ENCODE data around the gene HOXB7.

HOXB7 gene

DNA sequence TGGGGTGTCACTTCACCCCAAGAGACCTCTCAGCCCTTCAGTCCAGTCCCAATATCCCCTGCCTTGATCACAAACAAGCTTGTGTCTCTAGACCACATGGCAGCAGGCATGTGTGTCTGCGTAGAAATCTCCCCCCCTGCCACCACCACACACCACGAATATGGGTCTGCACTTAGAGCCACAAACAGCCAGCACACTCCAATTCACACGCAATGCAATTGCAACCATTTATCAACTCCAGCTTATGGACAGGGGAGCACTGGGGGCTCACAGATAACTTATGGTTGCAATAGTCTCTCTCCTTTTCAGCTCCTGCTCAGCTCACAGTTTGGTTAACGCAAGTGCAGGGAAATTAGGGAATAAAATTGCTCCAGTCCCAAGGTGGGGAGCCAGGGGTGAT, 12.8 kb upstream of the HOXB7 start:
- DNase-seq (ENCODE audit: low read depth), result no peak

DNA sequence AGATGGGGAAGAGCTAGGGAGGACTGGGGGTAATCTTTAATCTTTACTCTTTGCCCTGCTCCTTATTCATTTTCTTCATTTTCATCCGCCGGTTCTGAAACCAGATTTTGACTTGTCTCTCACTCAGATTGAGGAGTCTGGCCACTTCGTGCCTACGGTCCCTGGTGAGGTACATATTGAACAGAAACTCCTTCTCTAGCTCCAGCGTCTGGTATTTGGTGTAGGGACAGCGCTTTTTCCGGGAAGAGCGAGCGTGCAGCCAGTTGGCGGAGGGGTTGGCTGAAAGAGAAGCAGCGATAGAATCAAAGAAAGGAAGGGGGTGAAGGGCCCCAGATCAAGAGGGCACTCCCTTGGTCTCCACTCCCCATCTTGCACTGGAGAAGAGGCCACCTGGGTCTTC, 12.0 kb upstream of the HOXB7 start:
- no peak for DNase-seq (ENCODE audit: low read depth)

DNA sequence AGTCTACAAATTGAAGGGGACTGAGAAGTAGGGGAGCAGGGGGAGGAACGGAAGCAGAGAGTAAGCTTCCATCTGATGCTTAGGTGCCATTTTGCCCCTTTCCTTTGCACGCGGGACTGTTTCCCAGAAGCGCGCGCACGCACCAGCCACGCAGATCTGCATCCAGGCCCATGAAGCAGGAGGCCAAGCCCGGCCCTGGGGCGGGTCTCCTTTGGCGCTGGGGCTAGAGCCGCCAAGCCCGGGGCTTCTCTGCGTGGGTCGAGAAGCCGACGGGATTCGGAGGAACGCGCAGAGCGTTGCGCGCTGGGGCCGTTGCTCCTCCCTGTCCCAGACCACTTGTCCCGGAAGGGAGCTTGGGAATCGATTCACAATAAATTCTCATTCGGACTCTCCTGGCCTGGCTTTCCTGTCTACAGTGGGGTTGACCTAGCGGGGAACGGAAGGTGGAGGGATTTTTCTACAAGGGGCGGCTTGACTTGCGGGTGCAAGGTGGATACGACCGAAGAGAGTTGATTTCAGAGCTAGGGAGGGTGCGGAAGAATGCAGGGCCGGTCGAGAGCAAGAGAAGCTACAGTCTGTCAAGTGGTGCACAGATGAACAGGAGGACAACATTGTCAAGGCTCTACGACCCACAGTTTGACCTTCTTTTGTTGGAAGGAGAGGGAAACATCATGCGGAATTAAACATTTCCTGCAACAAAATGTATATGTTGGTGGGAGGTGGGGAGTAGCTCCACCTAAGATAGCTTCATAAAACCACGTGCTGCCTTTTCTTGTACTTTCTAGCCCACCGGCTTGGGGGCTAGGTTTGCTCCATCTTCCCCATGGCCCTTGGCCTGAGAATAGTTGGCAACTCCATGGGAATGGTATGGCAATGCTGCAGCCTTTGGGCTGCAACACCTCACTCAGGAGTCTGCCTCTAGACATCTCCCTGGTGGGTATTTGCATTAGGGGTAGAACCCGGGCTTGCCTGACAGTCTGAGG, 10.9 kb upstream of the HOXB7 start:
- no peak for DNase-seq (ENCODE audit: low read depth)

DNA sequence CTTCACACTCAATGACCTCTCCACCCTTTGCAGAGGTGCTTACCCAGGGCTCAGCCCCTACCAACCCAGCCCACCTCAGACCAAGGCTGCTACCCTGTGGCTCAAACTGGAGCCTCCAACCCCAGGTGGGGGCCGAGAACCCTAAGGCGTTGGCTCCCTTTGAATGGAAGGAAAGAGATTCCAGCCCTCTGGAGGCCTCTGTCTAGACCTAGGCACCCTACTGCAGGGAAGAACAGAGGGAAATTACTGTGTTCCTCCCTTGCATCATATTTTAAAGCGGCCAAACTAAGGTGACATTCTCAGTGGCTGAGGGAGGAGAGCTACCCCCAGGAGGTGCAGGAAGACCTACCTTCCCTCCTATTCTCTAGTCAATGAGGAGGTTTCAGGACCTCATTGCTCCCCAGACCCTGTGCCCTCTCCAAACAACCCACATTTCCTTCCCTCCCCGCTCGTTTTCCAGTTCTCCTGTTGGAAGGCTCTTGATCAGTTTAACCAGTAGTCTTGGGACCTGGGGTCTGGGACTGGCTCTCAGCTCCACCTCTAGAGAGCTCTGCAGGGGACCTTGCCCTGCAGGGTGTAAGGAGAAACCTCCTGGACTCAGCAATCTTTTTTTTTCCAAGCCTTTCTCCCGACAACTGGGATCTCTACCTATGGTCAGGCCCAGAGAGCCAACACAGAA, 9.8 kb upstream of the HOXB7 start:
- DNase-seq (ENCODE audit: low read depth), result no peak

DNA sequence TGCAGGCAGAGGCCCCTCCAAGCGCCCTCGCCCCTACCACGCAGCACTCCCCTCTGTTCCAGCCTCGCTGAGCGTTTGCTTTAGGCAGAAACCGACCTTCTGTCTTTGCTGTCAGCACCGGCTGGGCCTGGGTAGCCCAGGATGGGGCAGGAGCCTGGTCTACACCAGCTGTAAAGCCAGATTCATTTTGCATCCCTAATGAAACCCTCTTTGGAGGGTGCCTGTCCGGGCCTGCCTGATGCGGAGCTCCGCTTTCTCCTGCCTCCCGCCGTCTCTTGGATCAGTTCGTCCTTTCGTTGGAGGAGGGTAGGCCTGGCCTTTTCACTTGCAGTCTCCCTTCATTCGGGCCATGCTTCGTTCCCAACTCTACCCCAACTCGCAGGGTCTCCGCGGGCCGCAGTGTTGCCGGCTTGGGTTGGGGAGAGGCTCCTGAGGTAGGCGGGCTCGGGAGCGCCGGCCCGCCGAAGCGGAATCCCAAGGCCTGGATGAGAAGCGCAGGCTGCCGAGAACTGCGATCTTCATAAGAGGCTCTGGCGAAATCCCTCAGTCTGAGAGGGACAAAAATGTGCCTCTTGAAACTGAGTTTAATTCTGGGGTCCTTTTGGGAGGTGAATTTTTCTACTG, 9.1 kb upstream of the HOXB7 start:
- no peak for DNase-seq (ENCODE audit: low read depth)

DNA sequence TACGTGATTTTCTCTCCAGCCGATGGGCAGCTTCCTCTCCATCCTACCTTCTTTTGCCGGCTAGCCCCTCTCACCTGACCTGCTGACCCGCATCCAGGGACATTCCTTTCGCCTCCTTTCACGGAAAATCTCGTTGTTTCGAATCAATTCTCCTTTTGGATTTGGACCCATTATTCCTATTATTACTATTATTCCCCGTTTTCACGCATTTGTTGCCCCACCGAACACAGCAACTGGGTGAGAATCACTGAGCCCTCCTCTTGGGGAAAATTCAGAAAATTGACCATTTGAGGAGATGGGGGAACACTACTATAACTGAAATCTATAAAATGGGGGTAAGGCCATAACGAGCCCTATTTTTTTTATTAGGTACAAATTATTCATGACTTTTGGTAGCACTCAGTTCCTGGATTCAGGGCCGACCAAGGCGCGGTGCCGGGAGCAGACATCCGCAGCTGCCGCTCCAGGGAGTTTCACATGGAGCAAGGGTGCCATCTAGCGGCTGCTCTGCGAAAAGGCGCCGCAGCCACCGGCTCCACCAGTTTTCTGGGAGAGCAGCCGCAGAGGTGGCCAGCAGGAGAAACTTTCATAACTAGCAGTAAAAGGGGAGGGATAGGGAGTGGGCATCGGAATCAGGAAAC, 7.6 kb upstream of the HOXB7 start:
- peak; percentile 75 for DNase-seq (ENCODE audit: low read depth)

DNA sequence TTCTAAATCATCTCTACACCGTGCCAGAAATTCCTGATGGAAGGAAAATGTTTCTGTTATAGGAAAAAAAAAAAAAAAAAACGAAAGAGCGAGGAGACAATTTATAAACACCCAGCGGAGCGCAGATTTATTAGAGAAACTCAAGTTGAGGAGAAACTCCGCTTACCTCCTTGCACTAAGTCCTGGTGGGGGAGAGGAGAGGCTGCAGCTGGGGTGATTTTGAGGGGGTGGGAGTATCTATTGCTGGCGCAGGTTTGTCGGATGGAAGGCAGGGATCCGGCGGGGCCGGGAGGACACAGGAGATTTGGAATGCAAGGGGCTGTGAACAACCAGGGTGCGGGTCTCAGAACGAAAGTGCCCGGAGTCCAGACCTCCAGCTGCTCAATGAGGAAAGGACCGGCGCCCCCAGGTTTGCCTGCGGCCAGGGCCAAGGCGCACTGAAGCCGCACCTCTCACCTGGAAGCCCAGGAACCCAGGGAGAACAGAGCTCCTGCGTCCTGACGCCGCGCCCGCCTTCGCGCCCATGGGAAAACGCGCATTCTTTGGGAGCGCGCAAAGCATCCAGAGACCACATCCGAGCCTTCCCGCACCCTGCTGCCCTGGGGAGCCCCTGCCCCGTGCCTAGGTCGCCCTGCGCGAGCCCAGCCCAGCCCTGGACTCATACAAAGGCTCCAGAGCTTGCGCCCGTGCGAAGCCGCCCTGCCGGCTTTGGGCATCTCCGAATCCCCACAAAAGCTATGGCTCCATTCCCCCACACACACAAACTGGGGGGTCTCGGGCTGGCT, 6.8 kb upstream of the HOXB7 start:
- DNase-seq (ENCODE audit: low read depth), result no peak

DNA sequence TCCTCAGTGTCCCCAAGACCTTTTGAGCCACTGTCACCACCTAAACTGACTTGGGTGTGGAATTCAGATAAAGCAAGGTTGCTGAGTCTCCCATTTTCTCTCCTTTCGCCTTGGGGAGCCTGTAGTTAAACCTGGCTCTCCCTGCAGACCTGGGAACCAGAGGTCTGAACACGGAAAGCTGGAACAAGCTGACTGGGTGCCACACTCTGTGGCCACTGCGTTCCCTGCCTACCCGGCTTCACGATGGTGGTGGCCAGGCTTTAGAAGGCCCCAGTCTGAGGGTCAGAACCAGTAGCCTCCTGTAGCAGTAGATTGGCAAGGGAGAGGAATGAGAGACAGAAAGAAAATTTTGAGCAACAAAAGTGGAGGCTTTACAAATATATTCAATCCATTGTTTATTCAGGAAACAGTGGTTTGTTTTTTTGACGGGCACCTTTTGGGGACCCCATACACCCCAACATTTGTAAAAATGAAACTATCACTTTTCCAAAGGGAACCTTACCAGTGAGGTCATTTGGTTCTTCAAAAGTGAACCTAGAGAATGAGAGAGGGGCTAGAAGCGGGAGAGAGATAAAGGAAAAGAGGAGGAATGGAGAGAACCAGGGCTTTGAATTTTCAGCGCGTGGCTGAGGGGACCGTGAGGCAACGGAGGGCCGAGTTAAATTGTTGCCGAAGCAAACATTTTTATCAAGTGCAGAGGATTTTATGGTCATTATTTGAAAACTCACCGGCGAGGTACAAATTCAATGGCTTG, 6.1 kb upstream of the HOXB7 start:
- no peak for DNase-seq (ENCODE audit: low read depth)

DNA sequence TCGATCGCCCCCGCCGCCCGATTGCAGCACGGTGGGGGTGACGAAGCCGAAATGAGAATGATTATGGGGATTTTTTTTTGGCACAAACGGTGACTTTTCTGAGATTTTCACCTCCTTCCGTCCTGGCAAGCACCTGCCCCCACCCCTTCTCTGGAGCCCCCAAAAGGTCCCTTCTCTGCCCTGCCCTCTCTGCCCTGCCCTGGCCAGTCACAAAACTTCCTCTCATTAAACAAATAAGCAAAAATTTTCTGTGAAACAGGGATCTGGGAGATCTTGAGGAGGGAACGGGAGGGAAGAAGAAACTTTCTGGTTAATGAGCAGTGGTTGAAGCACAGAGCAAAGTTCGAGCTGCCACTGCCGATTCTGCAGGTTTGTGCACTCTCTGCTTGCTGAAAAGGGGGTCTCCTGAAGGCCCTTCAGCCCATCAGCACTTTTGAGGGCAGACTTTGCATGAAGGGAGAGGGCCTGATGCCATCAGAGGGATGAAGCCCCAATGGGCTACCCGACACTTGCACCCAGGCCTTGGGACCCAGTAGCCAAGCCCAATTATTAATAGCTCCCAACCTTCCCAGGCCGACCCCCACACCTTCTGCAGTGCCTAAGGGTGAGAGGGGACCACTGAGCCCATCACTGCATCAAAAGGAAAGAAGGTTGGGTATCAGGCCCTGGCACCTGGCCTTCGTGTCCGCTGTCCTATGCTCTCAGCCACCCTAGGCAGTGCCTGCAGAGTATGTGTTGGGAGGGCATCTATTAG, 5.3 kb upstream of the HOXB7 start:
- DNase-seq (ENCODE audit: low read depth), result no peak

DNA sequence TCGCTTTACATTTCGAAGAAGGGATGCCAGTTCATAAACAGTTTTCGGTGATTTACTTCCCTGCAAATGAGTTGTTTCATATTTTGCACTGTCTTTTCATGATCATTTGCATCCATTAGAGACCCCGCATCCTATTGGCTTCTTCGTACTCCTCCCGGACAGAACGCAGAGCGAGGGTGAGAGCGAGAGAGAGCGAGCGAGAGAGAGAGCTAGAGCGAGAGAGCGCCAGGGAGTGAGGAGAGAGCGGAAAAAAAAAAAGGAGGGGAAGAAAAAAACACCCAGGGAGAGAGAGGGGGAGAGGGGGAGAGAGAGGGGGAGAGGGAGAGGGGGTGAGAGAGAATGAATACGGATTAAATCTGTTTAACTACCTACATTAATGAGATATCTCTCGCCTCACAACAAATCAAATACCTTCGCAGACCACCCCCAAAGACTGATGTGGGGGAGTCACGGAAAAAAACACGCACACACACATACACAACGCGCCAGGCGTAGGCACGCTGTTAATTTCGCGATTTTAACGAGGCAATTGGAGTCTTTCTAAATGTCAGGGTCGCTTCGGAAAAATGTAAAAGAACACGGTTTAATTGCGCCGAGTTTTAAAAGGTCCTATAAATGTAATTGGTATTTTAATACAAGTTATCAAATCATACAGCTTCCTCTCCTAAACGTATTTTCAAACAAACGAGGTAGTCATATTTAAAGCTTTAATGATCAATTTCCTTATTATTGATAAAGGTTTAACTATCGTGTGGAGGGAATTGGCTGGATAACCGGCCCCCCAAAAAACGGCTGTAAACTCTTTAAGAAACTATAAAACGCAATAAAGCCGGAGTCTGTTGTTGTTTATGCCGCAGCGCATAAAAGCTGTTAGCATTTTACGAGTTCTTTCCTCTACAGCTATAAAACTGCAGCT, 4.5 kb upstream of the HOXB7 start, which contains the start of gene HOXB8:
Gene HOXB8 (minus strand): TSS at position 246 of the 916 bp plus-strand sequence. CDS start 588 bp downstream, outside the sequence.
- no peak for DNase-seq (ENCODE audit: low read depth)

DNA sequence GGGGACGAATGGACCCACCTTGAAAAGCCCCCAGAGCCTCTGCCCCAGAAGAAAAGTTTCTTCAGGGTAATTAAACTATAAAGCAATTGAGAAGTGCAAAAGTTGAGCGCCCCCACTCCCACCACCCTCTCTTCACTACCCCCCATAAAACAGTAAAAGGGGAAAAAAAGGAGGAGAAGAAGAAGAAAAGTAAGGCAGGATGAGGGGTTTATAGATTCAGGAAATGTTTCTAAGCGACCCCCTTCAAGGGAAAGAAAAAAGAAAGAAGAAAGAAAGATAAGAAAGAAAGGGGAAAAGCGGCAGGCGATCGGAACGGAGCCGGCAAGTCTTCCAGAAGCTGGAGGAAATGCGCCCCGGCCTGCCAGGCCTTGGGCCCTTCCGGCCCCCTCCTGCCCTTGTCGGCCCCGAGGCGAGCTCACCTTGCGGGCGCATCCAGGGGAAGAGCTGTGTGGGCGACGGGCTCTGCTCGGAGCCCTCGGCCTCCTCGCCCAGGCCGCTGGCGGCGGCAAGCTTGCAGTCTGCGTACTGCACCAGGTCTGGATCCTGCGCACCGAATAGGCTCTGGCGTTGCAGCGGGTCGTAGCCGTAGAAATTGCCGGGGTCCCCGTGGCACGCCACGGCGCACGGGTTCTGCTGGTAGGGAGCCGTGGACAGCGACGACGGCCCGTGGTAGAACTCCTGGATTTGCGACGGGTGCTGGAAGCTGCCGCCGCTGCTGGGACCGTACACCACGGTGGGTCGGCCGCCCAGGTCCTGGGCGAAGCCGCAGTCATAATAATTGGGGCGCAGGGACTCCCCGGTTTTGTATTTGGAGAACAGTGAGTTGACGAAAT, 3.3 kb upstream of the HOXB7 start:
- no peak for DNase-seq (ENCODE audit: low read depth)

DNA sequence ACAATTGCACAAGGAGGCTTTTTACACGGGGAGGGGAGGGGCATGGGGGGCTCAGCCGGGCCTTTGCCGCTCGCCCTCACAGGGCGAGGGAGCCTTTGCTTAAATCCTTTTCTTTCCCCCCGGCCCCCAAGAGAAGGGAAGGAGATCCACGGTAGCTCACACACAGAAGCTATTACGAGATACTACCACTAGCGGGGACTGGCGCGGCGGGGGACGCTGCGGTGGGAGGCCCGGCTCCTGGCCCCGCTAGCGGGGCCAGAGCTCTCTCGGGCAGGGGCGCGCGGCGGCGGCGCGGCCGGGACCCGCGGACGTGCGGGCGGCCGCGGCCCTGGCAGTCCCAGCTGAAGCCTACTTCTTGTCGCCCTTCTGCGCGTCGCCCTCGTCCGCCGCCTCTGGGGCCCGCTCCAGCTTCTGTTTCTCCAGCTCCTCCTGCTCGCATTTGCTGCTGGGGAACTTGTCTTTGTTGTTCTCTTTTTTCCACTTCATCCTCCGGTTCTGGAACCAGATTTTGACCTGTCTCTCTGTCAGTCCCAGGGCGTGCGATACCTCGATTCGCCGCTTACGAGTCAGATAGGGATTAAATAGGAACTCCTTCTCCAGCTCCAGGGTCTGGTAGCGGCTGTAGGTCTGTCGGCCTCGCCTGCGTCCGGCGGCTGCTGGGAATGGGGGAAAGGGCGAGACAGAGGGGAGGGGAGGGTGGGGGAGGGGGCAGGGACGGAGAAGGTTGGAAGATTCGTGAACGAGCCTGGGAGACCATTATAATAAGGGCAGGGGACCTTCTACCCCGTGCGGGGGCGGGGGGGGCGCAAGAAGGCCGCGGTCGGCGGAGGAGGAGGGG, 2.3 kb upstream of the HOXB7 start:
- no peak for DNase-seq (ENCODE audit: low read depth)

DNA sequence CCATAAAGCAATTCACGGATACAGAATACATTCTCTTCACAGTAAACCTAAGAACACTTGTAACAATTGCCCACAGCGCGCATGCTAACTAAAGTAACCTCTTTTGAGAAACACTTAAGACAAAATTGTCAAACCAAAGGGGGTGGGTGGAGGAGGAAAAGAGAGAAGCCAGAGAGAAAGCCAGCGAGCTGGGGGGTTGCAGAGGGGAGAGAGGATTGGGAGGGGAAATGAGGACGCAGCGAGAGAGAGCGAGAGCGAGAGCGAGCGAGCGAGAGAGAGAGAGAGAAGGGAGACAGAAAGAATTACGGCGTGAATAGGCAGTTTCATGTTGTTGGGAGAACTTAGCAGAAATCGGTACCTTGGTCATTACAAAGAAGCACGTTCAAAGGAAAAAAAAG, 1.6 kb upstream of the HOXB7 start:
- DNase-seq (ENCODE audit: low read depth), result no peak

DNA sequence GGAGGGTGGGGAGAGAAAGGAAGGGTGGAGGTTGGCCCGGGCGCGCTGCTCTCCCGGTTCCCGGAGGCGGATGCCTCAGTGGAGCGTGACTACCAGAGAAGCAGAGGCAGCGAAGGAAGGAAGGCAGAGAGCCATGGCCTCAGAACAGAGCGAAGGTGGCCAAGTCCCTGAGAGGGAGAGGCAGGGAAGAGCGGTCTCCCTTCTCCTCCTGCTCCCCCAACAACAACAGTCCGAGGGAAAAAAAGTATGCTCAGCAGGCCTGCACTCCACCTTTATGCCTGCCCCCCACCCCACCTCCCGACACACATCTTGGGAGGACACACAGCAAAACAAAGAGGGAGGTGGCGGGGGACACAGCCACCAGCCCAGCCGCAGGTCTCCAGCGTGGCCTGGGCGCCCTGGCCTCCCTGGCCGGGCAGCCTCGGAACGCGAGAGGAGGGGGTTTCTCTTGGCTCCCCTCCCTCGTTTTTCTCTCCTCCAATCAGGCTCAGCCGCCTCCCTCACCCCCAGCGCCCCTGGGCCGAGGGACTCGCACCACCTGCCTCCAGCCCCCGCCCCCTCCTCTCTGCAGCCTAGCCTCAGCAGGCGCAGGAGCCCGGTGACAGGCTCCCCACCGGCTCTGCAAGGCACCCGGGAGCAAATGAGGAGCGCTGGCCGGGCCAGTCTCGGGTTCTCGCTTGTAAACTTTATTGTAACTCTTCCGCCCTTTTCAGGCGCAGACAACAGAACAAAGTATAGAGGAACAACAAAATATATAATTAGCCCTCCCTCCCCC, 1.1 kb upstream of the HOXB7 start:
- no peak for DNase-seq (ENCODE audit: low read depth)

DNA sequence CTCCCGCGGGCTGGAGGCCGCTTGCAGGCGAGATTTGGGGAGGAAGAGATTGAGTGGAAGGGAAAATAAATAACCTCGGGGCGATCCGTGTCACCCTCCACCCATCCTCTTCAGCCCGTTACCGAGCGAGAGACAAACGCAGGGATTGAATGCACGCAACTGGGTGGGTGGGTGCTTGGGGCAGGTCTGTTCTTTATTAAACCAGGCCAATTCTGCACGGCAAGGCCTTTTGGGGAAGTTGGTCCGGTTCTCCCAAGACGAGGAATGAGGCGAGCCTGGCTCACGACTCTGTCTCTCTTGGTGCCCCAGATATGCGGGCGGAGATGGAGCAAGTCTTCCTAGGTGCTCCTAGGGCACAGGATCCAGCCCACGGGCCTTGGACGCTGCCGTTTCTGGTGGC, 396 bp upstream of the HOXB7 start:
- DNase-seq (ENCODE audit: low read depth), result no peak

DNA sequence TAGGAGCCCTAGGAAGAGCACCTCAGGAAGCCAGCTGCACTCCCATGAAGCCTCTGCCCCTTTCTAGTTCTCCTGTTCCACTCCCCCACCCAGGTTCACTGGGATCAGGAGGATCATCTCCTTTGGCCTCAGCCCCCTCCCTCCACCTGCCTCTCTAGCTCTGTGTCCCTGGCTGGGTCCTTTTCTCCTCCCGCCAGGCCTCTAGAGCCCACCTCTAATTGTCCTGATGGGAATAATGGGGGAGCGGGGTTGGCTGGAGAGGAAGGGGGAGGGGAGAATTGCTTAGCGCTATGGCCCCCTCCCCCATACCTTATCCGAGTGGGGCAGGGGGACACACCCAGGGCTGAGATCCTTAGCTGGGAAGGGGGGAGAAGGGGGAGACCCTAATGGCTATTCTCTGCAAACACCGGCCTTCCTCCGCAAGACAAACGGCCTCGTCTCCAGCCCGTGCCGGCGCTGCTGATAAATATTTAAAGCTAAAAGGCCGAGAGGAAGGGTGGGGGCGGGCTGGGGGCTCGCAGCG, 997 bp downstream of the HOXB7 start:
- no peak for DNase-seq (ENCODE audit: low read depth)

All from T follicular helper cell (primary cell).